ENCODE measurements around the gene POLR3K.

POLR3K gene

GRCh38 chr16:66309-67182 lies 13.1 kb upstream of the POLR3K start:
- no peak for DNase-seq (ENCODE audit: low read depth, low spot score)

- DNase-seq (ENCODE audit: low read depth, low spot score), result peak; percentile 89
Observed at GRCh38 chr16:65745-66144, 12.3 kb upstream of the POLR3K start.

- no peak for DNase-seq (ENCODE audit: low read depth, low spot score)
Observed at GRCh38 chr16:64914-65255, 11.5 kb upstream of the POLR3K start.

- DNase-seq (ENCODE audit: low read depth, low spot score), result no peak
Observed at GRCh38 chr16:63998-64913, 10.8 kb upstream of the POLR3K start.

- DNase-seq (ENCODE audit: low read depth, low spot score), result no peak
Observed at GRCh38 chr16:63466-63865, 10.1 kb upstream of the POLR3K start.

- no peak for DNase-seq (ENCODE audit: low read depth, low spot score)
Observed at GRCh38 chr16:62968-63391, 9.6 kb upstream of the POLR3K start.

- DNase-seq (ENCODE audit: low read depth, low spot score), result no peak
Observed at GRCh38 chr16:62283-62967, 9.0 kb upstream of the POLR3K start.

GRCh38 chr16:61879-62281 lies 8.5 kb upstream of the POLR3K start:
- DNase-seq (ENCODE audit: low read depth, low spot score), result no peak

GRCh38 chr16:60929-61878 lies 7.8 kb upstream of the POLR3K start:
- DNase-seq (ENCODE audit: low read depth, low spot score), result no peak

GRCh38 chr16:60166-60565 lies 6.8 kb upstream of the POLR3K start:
- no peak for DNase-seq (ENCODE audit: low read depth, low spot score)

GRCh38 chr16:59440-60059 lies 6.1 kb upstream of the POLR3K start:
- no peak for DNase-seq (ENCODE audit: low read depth, low spot score)

- no peak for DNase-seq (ENCODE audit: low read depth, low spot score)
Observed at GRCh38 chr16:58491-59439, 5.4 kb upstream of the POLR3K start.

- DNase-seq (ENCODE audit: low read depth, low spot score), result no peak
Observed at GRCh38 chr16:57711-58110, 4.3 kb upstream of the POLR3K start.

GRCh38 chr16:56231-56927 lies 3.0 kb upstream of the POLR3K start:
- DNase-seq (ENCODE audit: low read depth, low spot score), result no peak

GRCh38 chr16:55571-56136 lies 2.2 kb upstream of the POLR3K start:
- DNase-seq (ENCODE audit: low read depth, low spot score), result no peak

GRCh38 chr16:54237-54581 lies 801 bp upstream of the POLR3K start:
- DNase-seq (ENCODE audit: low read depth, low spot score), result no peak

- no peak for DNase-seq (ENCODE audit: low read depth, low spot score)
Observed at GRCh38 chr16:50769-51591, 2.4 kb downstream of the POLR3K start.

GRCh38 chr16:47234-47633 lies 6.2 kb downstream of the POLR3K start:
- DNase-seq (ENCODE audit: low read depth, low spot score), result no peak
